ENCODE data around the gene SH3PXD2B. TPM values are rescaled to one million over a fixed set of nuclear protein-coding genes. Genes with fewer than 3 reads are reported as not detected.

Gene SH3PXD2B
- total RNA-seq, 3 donors from 2014 or later = 35.3 to 118 (median 43.9) TPM

GRCh38 chr5:172423379-172424110 is 30.8 kb downstream of the SH3PXD2B start:
- Histone ChIP-seq H3K36me3 (no peaks in the 10 kb centered on the region), H3K4me3 (no peak overlapping the region), H3K4me1 (peaks cover 14 to 33% of the 10 kb centered on the region in 2 donors), H3K9me3 (no peaks in the 10 kb centered on the region), H3K27me3 (no peaks in the 10 kb centered on the region), H3K27ac (peak overlapping the region; percentile 91 to 95)
- no peak for DNase-seq (ENCODE audit: low spot score in 2 of 2)
- intact Hi-C loops (cut with DNase I; ENCODE audit: low total_unique reads) = no loop called here
- TF ChIP-seq CTCF (IDR thresholded peaks at IDR 0.05) = no peak
- TF ChIP-seq POLR2A (IDR thresholded peaks at IDR 0.05) = no peak
- no peak for TF ChIP-seq POLR2AphosphoS5 (IDR thresholded peaks at IDR 0.05)

- no peaks in the 10 kb centered on the region for H3K36me3 ChIP-seq
- TF ChIP-seq POLR2A (IDR thresholded peaks at IDR 0.05) (no peak), POLR2AphosphoS5 (IDR thresholded peaks at IDR 0.05) (no peak), CTCF (IDR thresholded peaks at IDR 0.05) (no peak)
- intact Hi-C loops (cut with DNase I; ENCODE audit: low total_unique reads) = no loop called here
- H3K9me3 ChIP-seq = no peaks in the 10 kb centered on the region
- H3K4me1 ChIP-seq = peaks cover 16 to 43% of the 10 kb centered on the region in 2 donors
- no peaks in the 10 kb centered on the region for H3K27me3 ChIP-seq
- peak overlapping the region; percentile 91 to 95 for H3K27ac ChIP-seq
- DNase-seq (ENCODE audit: low spot score in 2 of 2) = no peak
- H3K4me3 ChIP-seq = no peak overlapping the region
Observed at GRCh38 chr5:172422255-172422654, 32.1 kb downstream of the SH3PXD2B start.

- no peaks in the 10 kb centered on the region for H3K9me3 ChIP-seq
- H3K27ac ChIP-seq = peak overlapping the region; percentile 91 to 95
- no peak overlapping the region for H3K4me3 ChIP-seq
- intact Hi-C loops (cut with DNase I; ENCODE audit: low total_unique reads) = no loop called here
- no peak for TF ChIP-seq POLR2AphosphoS5 (IDR thresholded peaks at IDR 0.05)
- H3K27me3 ChIP-seq = no peaks in the 10 kb centered on the region
- no peak for DNase-seq (ENCODE audit: low spot score in 2 of 2)
- peaks cover 16 to 36% of the 10 kb centered on the region in 2 donors for H3K4me1 ChIP-seq
- no peaks in the 10 kb centered on the region for H3K36me3 ChIP-seq
Observed at GRCh38 chr5:172421020-172421419, 33.3 kb downstream of the SH3PXD2B start.

GRCh38 chr5:172420235-172420939 is 33.9 kb downstream of the SH3PXD2B start:
- no peaks in the 10 kb centered on the region for H3K9me3 ChIP-seq
- DNase-seq (ENCODE audit: low spot score in 2 of 2) = peak; percentile 70 to 94
- peak overlapping the region in 2 of 3 donors; percentile 31 to 37 for H3K4me3 ChIP-seq
- no peaks in the 10 kb centered on the region for H3K27me3 ChIP-seq
- peak in 1 of 3 donors; percentile 8 for TF ChIP-seq CTCF (IDR thresholded peaks at IDR 0.05)
- peak; percentile 90 to 97 (median 90) for TF ChIP-seq POLR2AphosphoS5 (IDR thresholded peaks at IDR 0.05)
- TF ChIP-seq POLR2A (IDR thresholded peaks at IDR 0.05) = peak; percentile 30
- intact Hi-C loops (cut with DNase I; ENCODE audit: low total_unique reads) = no loop called here
- no peaks in the 10 kb centered on the region for H3K36me3 ChIP-seq
- H3K27ac ChIP-seq = peak overlapping the region; percentile 91 to 95
- peaks cover 12 to 36% of the 10 kb centered on the region in 2 donors for H3K4me1 ChIP-seq

- DNase-seq (ENCODE audit: low spot score in 2 of 2) = no peak
Observed at GRCh38 chr5:172418862-172419814, 35.2 kb downstream of the SH3PXD2B start.

More at GRCh38 chr5:172418862-172419814, 35.2 kb downstream of the SH3PXD2B start:
- Histone ChIP-seq H3K27me3 (no peaks in the 10 kb centered on the region), H3K9me3 (no peaks in the 10 kb centered on the region), H3K36me3 (no peaks in the 10 kb centered on the region), H3K27ac (peak overlapping the region; percentile 91 to 95), H3K4me3 (peak overlapping the region in 1 of 3 donors; percentile 23), H3K4me1 (peaks cover 17 to 35% of the 10 kb centered on the region in 2 donors)
- no peak for TF ChIP-seq CTCF (IDR thresholded peaks at IDR 0.05)
- TF ChIP-seq POLR2AphosphoS5 (IDR thresholded peaks at IDR 0.05) = no peak
- TF ChIP-seq POLR2A (IDR thresholded peaks at IDR 0.05) = no peak
- intact Hi-C loops (cut with DNase I; ENCODE audit: low total_unique reads) = no loop called here
